ENCODE results near the gene TGM6.

Gene TGM6

GRCh38 chr20:2387180-2387577, 6.5 kb downstream of the TGM6 start:
- no peaks in the 10 kb centered on the region for H4K20me1 ChIP-seq (ENCODE audit: insufficient read depth, low read length)
- H3K79me2 ChIP-seq (ENCODE audit: low read length): no peaks in the 10 kb centered on the region
- peak overlapping the region; percentile 64 for H2AFZ ChIP-seq (ENCODE audit: low read depth, low read length)
- H3K4me2 ChIP-seq (ENCODE audit: low read length): peak overlapping the region; percentile 62
- H3K36me3 ChIP-seq (replicated peaks; ENCODE audit: low read depth, low read length): no peaks in the 10 kb centered on the region
- H3K27me3 ChIP-seq (ENCODE audit: low read depth, low read length): no peaks in the 10 kb centered on the region
- H3K9me3 ChIP-seq (ENCODE audit: insufficient read depth, low read length): no peaks in the 10 kb centered on the region
- H3K9ac ChIP-seq (ENCODE audit: low read length): peak overlapping the region; percentile 24; the same call in 1 of the 2 replicates
- no peak overlapping the region for H3K27ac ChIP-seq (ENCODE audit: low read length)
- H3K4me3 ChIP-seq (ENCODE audit: low read length): peak overlapping the region; percentile 57
- TF ChIP-seq EZH2phosphoT487 (IDR thresholded peaks at IDR 0.05; ENCODE audit: low read depth): no peak
- TF ChIP-seq CTCF (IDR thresholded peaks at IDR 0.05; ENCODE audit: low read depth, low read length): peak; percentile 97
- H3K4me1 ChIP-seq (ENCODE audit: low read length): peaks cover 27% of the 10 kb centered on the region

GRCh38 chr20:2387580-2387979, 6.9 kb downstream of the TGM6 start:
- no peak overlapping the region for H3K9ac ChIP-seq (ENCODE audit: low read length)
- H3K4me2 ChIP-seq (ENCODE audit: low read length): no peak overlapping the region
- H3K27ac ChIP-seq (ENCODE audit: low read length): no peak overlapping the region
- H3K4me3 ChIP-seq (ENCODE audit: low read length): no peak overlapping the region
- no peaks in the 10 kb centered on the region for H3K36me3 ChIP-seq (replicated peaks; ENCODE audit: low read depth, low read length)
- H3K9me3 ChIP-seq (ENCODE audit: insufficient read depth, low read length): no peaks in the 10 kb centered on the region
- no peaks in the 10 kb centered on the region for H3K79me2 ChIP-seq (ENCODE audit: low read length)
- peaks cover 27% of the 10 kb centered on the region for H3K4me1 ChIP-seq (ENCODE audit: low read length)
- TF ChIP-seq EZH2phosphoT487 (IDR thresholded peaks at IDR 0.05; ENCODE audit: low read depth) (no peak), CTCF (IDR thresholded peaks at IDR 0.05; ENCODE audit: low read depth, low read length) (no peak)
- H4K20me1 ChIP-seq (ENCODE audit: insufficient read depth, low read length): no peaks in the 10 kb centered on the region
- no peaks in the 10 kb centered on the region for H3K27me3 ChIP-seq (ENCODE audit: low read depth, low read length)
- H2AFZ ChIP-seq (ENCODE audit: low read depth, low read length): no peak overlapping the region

GRCh38 chr20:2390951-2391675, 10.4 kb downstream of the TGM6 start:
- Histone ChIP-seq H3K4me1 (ENCODE audit: low read length) (peaks cover 27% of the 10 kb centered on the region), H4K20me1 (ENCODE audit: insufficient read depth, low read length) (no peaks in the 10 kb centered on the region), H3K9ac (ENCODE audit: low read length) (peak overlapping the region; percentile 27), H2AFZ (ENCODE audit: low read depth, low read length) (peak overlapping the region; percentile 96), H3K27ac (ENCODE audit: low read length) (peak overlapping the region; percentile 63), H3K36me3 (replicated peaks; ENCODE audit: low read depth, low read length) (no peaks in the 10 kb centered on the region), H3K79me2 (ENCODE audit: low read length) (no peaks in the 10 kb centered on the region), H3K9me3 (ENCODE audit: insufficient read depth, low read length) (no peaks in the 10 kb centered on the region), H3K27me3 (ENCODE audit: low read depth, low read length) (no peaks in the 10 kb centered on the region), H3K4me3 (ENCODE audit: low read length) (peak overlapping the region; percentile 35), H3K4me2 (ENCODE audit: low read length) (peak overlapping the region; percentile 55)
- no peak for TF ChIP-seq CTCF (IDR thresholded peaks at IDR 0.05; ENCODE audit: low read depth, low read length)
- no peak for TF ChIP-seq EZH2phosphoT487 (IDR thresholded peaks at IDR 0.05; ENCODE audit: low read depth)

- H3K36me3 ChIP-seq (replicated peaks; ENCODE audit: low read depth, low read length): no peaks in the 10 kb centered on the region
- no peaks in the 10 kb centered on the region for H3K27me3 ChIP-seq (ENCODE audit: low read depth, low read length)
- peaks cover 23% of the 10 kb centered on the region for H3K4me1 ChIP-seq (ENCODE audit: low read length)
- H2AFZ ChIP-seq (ENCODE audit: low read depth, low read length): no peak overlapping the region
- H3K79me2 ChIP-seq (ENCODE audit: low read length): no peaks in the 10 kb centered on the region
- H3K27ac ChIP-seq (ENCODE audit: low read length): no peak overlapping the region
- TF ChIP-seq CTCF (IDR thresholded peaks at IDR 0.05; ENCODE audit: low read depth, low read length) (no peak), EZH2phosphoT487 (IDR thresholded peaks at IDR 0.05; ENCODE audit: low read depth) (no peak)
- H3K4me3 ChIP-seq (ENCODE audit: low read length): no peak overlapping the region
- H3K4me2 ChIP-seq (ENCODE audit: low read length): no peak overlapping the region
- no peaks in the 10 kb centered on the region; the same call in 1 of the 2 replicates for H3K9me3 ChIP-seq (ENCODE audit: insufficient read depth, low read length)
- no peaks in the 10 kb centered on the region for H4K20me1 ChIP-seq (ENCODE audit: insufficient read depth, low read length)
- no peak overlapping the region for H3K9ac ChIP-seq (ENCODE audit: low read length)
These were observed 13.8 kb downstream of the TGM6 start for GRCh38 chr20:2394411-2395055.

Data from OCI-LY3 (cell line).